HG02642 (cell line): Measurements from ENCODE around the gene LIMK2.
"Not testable (repeated sequence)": the region's sequence is repeated elsewhere in the genome, so short reads cannot be mapped to it uniquely, and the experiment has no call there.

Experiments
- ATAC-seq: cut with Tn5 transposase; IDR thresholded peaks from one replicate; pipeline ENCODE4 v1.9.1; 2021; ENCODE audit warnings: mild to moderate bottlenecking; ENCODE audit not compliant: unreplicated experiment, poor library complexity

The LIMK2 gene

DNA sequence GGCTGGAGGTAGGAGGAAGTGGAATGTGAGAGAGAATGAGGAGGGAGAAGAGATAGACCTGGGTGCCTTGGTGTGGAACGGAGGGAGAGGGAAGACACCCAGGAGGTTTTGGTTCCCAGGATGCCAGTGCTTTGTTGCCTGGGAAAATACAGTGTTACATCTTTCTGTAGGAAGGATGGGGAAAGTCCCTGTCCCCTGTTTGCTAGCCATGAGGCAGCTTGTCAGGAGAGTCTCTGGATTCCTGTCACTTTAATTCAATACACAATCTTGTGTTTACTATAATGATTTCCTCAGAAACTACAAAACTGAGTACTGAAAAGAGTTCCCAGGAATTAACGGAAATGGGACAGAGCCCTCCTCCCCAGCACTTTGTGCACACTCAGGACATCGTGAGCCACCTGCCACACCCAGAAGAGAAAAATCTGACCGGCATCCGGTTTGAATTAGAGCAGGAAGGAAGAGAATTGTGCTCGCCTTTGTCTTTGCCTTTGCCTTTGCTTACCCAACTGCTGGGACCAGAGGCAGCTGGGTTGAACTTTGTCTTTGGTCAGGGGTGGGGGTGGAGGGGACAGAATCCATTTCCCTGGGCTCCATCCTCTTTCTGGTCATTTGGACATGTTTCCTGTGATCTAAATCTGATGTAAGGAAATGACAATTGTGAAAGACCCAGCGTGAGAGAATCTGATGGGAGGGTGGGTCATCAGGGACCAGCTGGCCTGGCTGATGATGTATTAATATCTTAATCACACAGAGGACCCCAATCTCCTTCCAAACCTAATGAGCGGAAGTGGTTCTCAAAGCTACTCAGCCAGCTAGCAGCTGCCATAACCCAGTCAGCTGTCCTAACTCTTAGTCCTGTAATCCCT is 1.3 kb upstream of the LIMK2 start:
- no peak for ATAC-seq

DNA sequence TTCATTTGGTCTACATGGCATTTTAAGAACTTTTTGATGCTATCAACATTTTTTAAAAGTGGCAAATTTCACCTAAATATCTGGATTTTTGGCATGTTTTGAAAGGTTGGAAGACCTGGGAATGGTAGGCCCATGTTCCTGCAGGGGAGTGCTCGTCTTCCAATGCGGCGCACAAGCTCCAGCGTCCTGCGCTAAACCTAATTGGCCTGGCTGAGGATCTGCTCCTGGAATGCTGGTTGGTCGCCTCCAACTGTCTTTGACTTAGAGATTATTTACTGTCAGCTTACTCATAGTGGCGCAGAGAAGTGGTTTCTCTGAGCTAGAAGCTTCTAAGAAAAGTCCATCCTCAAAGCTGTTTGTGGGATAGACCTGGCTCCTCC is 626 bp upstream of the LIMK2 start:
- ATAC-seq: no peak

DNA sequence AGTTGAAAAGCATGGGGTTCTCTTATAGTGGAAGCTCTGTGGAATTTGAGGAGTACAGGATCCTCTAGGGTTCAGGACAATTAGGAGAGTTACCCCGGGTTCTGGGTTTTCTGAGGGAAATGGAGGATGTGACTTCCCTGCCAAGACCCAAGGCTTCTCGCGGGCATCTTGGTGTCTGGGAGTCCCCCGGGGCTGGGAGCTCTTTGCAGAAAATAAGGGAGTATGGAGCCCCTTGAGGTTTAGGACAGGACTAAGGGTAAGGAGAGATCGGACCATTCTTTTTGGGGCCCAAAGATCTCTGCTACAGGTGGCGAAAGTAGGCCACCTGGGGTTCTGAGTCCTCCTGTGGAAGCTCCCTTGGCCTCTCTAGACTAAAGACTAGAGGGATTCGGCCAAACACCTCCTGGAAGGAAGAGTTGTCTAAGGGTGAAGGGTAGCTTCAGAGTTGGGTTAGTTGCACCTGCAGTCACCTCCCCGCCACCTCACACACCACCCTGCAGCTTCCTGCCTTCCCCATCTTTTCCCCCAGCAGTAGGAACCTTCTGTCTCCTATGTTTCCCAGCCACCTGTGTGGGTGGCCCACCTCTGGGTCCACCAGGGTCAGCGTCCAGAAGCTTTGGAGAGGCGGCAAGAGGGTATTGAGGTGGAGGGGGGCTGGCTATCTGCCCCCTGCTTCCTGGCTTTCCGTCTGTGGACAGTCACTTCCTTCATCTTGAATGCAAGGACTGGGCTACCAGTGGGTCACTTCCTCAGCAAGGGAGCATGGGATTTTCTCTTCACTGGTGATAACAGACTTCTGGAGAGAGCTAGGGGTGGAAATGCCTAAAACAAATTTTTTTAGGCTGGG is 908 bp downstream of the LIMK2 start:
- no peak for ATAC-seq

DNA sequence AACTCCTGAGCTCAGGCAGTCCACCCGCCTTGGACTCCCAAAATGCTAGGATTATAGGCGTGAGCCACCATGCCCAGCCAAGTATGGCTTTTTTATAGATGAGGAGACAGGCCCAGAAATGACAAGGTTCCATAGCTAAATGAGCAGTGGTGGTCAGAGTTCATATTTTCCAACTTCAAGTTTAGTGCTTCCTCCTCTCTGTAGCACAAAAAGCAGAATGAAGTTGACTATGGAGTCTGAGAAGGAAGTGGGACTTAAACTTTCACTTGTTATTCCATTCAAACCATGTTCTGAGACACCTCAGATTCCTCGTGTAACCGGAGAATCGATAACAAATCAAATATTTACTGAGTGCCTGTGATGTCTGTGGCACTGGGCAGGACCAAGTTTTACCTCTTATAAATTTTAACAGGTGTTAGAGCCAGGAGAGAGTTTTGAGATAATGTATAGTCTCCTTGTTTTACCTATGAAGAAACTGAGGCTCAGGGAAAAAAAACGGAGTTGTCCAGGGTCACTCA is 3.0 kb downstream of the LIMK2 start:
- ATAC-seq: no peak

DNA sequence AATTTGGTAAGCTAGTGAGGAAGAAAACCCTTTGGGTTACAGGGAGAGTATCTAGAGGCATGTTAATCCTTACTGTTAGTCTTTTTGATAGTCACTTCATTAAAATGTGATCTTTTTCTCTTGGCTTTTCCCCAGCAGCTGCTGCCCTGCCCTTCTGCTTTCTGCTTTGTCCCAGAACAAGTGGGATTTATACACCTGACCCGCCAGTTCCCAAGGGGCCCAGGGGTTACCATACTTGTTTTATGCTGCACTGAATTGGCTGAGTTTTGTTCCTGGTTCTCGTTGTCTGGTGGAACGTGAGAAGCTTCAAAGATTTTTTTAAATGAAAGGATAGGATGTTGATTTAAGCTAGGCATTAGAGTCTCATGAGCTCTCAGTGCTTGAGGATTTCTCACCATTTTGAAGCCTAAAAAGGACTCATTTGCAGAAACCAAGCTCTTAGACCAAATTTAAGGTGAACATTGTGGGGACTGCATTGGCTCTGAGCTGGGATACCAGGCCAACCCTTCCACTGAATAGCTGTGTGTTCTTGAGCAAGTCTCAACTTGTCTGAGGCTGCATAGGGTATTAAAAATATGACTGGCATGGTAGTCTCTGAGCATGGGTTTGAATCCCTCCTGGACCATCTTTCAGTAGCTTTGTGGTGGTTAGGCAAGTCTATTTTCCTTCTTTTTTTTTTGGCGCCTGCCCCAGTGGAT is 6.6 kb downstream of the LIMK2 start:
- no peak for ATAC-seq

DNA sequence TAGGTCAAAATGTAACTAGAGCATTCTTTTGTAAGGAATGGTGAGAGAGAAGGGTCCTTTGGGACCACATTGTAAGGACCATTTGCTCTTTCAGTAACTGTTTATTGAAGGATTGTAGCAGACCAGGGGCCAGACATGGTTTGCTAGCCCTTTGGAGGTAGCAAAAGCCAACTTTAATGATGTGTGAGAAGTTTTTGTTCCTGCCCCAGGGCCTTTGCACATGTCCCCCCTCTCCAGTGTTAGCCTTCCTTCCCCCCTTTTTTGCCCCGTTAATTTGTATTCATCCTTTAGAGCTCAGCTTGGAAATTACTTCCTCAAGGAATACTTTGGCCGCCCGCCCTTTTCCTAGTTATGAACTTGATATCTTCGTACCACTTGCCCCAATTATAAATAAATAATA is 9.0 kb downstream of the LIMK2 start:
- ATAC-seq: no peak

DNA sequence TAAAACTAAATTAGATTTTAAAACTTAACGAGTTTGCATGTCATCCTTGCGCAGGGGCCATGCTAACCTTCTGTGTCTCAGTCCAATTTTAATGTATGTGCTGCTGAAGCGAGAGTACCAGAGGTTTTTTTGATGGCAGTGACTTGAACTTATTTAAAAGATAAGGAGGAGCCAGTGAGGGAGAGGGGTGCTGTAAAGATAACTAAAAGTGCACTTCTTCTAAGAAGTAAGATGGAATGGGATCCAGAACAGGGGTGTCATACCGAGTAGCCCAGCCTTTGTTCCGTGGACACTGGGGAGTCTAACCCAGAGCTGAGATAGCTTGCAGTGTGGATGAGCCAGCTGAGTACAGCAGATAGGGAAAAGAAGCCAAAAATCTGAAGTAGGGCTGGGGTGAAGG is 10.6 kb downstream of the LIMK2 start:
- no peak for ATAC-seq

DNA sequence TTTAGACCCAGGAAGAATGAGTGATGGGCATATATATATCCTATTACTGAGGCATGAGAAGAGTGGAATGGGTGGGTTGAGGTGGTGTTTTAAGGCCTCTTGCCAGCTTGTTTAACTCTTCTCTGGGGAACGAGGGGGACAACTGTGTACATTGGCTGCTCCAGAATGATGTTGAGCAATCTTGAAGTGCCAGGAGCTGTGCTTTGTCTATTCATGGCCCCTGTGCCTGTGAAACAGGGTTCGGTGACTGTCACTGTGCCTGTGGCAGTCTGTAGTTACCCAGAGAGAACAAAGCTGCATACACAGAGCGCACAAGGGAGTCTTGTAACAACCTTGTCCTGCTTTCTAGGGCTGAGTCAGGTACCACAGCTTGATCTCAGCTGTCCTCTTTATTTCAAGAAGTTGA is 11.7 kb downstream of the LIMK2 start:
- no peak for ATAC-seq

DNA sequence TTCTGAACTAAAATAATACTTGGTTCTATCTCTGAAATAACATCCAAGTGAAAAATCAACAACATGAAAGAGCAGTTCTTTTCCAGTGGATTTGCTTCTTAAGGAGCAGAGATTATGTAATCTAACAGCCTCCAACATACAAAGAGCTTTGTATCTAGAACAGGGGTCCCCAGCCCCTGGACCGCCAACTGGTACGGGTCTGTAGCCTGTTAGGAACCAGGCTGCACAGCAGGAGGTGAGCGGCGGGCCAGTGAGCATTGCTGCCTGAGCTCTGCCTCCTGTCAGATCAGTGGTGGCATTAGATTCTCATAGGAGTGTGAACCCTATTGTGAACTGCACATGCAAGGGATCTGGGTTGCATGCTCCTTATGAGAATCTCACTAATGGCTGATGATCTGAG is 12.6 kb downstream of the LIMK2 start:
- not testable (repeated sequence) for ATAC-seq

DNA sequence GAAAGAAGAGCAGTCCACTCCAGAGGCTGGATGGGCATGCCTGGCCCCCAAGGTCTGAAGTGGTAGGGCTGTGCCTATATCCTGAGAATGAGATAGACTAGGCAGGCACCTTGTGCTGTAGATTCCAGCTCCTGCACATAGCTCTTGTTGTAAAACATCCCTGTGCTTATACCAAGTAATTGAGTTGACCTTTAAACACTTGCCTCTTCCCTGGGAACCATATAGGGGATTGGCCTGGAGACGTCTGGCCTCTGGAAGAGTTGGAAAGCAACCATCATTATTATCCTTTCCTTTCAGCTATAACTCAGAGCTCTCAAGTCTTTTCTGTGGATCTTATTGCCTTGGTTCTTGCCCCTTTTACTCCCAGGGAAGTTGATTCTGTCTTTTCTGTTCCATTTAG is 15.1 kb downstream of the LIMK2 start:
- ATAC-seq: no peak

DNA sequence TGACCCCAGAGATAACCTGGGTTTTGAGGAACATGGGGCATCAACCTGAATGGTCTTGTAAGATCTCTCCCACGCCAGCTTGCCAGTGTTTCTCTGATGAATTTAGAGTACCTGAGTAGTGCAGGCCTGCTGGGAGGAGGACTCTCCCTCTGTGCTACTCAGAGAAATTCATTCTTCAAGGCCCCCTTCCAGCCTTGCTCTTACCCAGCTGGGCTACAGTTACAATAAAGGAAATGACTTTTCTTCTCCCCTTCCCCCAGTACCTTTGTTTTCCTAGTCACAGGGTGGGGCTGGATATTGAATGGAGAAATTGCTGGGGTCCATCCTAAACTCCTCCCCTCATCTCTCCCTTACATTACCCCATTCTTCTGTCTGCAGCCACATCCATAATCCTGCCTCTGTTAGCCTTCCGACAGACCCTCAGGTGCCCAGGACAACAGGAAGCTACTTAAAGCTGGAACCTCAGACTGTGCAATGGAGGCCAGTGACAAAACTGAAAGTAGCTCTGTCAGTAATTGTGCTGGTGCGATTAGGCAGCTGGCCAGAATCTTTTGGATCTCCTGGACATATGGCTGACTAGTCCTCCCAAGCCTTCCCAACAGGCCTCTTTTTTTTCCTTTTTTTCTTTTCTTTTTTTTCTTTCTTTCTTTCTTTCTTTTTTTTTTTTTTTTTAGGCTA is 17.4 kb downstream of the LIMK2 start:
- no peak for ATAC-seq

DNA sequence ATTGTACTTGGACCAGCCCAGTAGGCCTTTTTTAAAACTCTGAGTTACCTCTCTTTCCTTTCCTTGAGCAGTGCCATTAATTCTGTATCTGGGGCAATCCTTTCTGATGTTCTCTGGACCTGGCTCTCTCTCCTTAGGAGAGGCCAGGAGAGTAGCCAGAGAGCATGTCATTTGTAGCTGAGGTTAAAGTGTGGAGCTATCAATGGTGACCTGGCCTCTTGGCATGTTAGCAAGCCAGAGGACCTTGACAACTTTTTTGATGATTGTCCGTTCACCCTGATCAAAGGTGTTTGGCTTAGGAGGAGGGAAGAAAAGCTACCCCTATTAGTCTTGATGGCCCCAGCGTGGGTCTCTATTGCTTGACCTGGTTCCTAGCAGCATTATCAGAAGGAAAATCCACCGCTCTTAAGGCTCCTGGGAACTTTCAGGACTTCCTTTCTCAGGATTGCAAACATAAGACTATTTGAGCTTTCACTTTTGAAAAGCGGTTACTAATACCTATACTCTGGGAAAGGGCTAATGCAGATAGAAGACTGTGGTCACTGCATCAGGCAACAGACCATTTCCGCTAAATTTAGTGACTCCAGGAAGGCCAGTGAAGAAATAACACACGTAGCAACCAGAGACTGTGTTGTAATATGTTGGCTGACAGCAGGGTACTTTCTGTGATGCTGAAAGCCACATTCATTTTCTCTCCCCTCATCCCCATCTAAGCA is 18.2 kb downstream of the LIMK2 start:
- ATAC-seq: no peak

DNA sequence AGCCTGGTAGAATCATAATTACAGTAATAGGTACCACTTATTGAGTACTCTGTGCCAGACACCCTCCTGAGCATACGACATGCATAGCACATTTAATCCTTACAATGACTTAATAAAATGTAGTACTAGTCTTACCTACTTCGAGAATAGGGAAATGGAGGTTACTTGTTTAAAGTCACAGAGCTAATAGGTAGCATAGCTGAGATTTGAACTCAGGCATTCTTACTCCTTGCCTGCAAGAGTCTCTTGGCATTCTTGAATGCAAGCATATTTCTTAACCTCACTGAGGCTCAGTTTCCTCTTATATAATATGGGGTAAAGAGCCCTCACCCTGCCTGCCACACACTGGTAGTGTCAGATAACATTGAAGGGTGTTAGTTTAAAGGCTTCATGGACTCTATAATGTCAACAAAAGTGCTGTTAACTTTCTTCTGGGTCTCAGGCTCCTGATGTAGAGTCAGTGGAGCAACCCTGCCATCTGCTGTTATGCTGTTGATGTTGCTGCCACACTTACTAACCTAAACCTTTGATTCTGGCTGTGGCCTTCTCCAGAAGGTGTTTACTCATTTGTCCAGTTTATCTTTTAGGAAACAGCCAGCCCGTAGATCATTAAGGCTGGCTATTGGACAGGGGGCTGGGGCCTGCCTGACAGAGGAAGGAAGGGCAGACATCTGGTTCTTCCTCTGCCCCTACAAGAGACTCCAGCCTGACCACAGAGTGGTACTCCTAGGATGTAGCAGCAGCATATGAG is 18.9 kb downstream of the LIMK2 start:
- ATAC-seq: no peak

DNA sequence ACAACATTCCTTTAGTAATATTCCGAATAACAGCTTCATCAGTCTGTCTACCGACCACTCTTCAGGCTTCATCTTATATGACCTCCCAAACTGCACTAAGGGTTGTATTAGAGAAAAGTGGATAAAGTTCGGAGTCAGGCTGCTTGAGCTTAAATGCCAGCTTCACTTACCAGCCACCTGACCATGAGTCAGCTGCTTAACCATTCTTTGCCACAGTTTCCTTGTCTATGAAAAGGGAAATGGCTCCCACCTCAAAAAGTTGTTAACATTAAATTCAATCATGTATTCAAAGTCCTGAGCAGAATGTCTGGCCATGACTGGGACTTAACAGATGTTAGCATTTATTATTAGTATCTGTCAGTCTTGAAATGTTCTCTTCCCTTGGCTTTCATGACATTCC is 20.9 kb downstream of the LIMK2 start:
- no peak for ATAC-seq

DNA sequence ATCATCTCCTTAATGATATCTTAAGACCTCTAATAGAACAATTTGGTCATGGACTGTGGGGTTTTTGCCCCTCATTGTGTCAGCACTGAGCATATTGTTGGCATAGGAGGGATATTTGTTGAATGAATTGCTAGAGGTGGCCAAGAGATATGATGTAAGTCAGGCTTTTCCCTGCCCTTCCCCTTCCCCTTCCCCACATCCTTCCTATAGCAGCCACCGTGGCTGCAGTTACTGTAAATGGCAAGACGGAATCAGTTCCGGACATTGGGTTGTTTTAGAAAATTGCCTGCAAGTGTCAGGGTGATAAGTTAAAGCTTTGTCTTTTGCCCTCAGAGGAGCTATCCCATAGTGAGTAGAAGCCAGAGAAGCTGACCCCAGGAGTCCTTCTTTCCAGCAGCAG is 23.0 kb downstream of the LIMK2 start:
- no peak for ATAC-seq

DNA sequence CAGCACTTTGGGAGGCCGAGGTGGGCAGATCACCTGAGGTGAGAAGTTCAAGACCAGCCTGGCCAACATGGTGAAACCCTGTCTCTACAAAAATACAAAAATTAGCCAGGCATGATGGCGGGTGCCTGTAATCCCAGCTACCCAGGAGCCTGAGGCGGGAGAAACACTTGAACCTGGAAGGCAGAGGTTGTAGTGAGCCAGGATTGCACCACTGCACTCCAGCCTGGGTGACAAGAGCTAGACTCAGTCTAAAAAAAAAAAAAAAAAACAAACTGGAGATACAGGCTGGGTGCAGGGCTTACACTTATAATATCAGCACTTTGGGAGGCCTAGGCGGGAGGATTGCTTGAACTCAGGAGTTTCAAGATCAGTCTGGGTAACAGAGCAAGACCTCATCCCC is 23.9 kb downstream of the LIMK2 start:
- not testable (repeated sequence) for ATAC-seq

DNA sequence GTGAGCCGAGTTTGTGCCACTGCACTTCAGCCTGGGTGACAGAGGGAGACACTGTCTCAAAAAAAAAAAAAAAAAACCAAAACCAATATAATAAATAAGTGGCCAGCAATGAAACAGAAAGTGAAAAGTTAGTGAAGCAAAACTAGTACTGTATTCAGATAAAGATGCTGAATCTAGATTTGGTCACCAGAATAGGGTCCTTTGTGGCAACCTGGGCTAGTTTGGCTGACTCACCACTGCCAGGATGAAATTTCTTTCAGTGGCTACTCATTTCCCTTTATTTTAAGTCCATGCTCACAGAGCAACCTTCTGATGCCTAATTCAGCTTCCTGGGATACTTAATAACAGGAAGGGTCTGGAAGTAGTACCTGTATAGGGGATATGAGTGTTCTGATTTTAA is 26.0 kb downstream of the LIMK2 start:
- ATAC-seq: no peak

DNA sequence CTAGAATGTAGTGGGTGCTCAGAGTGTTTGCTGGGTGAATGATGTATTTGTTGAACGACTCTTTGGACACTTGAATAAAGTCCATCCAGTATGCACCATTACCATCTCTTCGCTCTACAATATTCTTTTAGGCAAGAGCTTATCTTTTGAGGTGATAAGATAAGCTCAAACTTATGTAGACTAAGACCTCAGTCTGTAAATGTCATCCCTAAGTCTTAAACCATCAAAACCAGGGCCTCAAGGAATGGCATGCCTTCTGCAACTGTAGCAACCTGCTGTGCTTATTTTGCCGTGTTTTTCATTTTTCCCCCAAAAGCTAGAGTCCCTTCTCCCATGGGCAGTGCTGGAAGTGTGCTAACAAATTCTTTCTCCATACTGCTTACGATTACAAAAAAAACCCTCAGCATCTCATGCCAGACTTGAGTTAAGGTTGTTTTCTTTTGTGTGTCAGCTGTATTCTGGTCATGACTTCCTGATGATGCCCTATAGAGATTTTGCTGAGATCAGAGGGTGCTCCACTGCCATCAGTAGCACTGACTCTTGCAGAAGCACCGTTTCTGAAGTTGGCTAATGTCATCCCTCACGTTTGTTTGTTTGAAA is 27.8 kb downstream of the LIMK2 start:
- no peak for ATAC-seq

DNA sequence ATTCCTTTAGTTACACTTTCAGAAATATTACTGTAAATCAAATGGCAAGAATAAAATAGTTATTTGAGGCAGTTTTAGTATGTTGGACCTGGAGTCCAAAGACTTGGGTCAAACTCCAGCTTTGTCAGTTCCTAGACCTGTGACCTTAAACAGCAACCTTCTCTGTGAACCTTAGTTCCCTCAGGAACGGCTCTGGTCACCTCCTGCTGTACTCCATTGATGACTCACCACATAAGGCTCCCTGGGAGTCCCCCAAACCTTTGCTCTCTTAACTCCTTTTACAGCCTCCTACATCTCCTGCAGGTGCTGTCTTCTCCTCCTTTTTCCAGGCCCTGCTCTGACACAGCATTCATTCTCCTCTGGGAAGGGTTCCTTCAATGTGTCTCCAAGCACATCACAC is 29.1 kb downstream of the LIMK2 start:
- no peak for ATAC-seq
